Astrocyte (in vitro differentiated cells and primary cell): ENCODE results near the gene PRDM2. TPM values are rescaled to one million over a fixed set of nuclear protein-coding genes. Genes with fewer than 3 reads are reported as not detected.

Experiments used
- DNase-seq: peaks from one replicate; pipeline ENCODE4 v3.0.0-alpha.2; 2010; ENCODE audit warnings: low read depth
- FAIRE-seq: peaks from 2 replicates; lab custom pipeline; 2011; peaks lifted over from hg19 to GRCh38; lab: Jason Lieb, UNC
- H2AFZ ChIP-seq: 2 replicates; pipeline ENCODE4 v1.6.0; 2012; ENCODE audit warnings: low read depth, low read length, inconsistent platforms
- H3K27ac ChIP-seq: 2 replicates; pipeline ENCODE4 v1.5.1; 2011; ENCODE audit warnings: low read depth, low read length, inconsistent platforms
- H3K27me3 ChIP-seq: 2 replicates; pipeline ENCODE4 v1.6.0; 2011; ENCODE audit warnings: low read length, inconsistent platforms; ENCODE audit not compliant: insufficient read depth
- H3K36me3 ChIP-seq: 2 replicates; pipeline ENCODE4 v1.5.1; 2011; ENCODE audit warnings: low read length, inconsistent platforms; ENCODE audit not compliant: insufficient read depth
- H3K4me1 ChIP-seq: 2 replicates; pipeline ENCODE4 v1.5.1; 2011; ENCODE audit warnings: low read length, inconsistent platforms; ENCODE audit not compliant: insufficient read depth
- H3K4me2 ChIP-seq: 2 replicates; pipeline ENCODE4 v1.6.0; 2012; ENCODE audit warnings: low read length, inconsistent platforms
- H3K4me3 ChIP-seq: 2 replicates; pipeline ENCODE4 v1.5.1; 2011; ENCODE audit warnings: low read depth, mild to moderate bottlenecking, low read length, inconsistent platforms; ENCODE audit not compliant: insufficient read depth
- H3K79me2 ChIP-seq: 2 replicates; pipeline ENCODE4 v1.6.0; 2012; ENCODE audit warnings: mild to moderate bottlenecking, low read length, inconsistent platforms; ENCODE audit not compliant: insufficient read depth
- H3K9ac ChIP-seq: 2 replicates; pipeline ENCODE4 v1.6.0; 2012; ENCODE audit warnings: mild to moderate bottlenecking, low read length, inconsistent platforms
- H3K9me3 ChIP-seq: 2 replicates; pipeline ENCODE4 v1.5.1; 2012; ENCODE audit warnings: low read depth, mild to moderate bottlenecking, low read length, inconsistent platforms; ENCODE audit not compliant: insufficient read depth
- H4K20me1 ChIP-seq: 2 replicates; pipeline ENCODE4 v1.6.0; 2012; ENCODE audit warnings: low read length, inconsistent platforms; ENCODE audit not compliant: insufficient read depth
- H3K27ac Mint-ChIP-seq: one replicate; pipeline ENCODE4 v1.8.0; 2021; ENCODE audit warnings: mild to moderate bottlenecking, mixed read lengths; ENCODE audit not compliant: unreplicated experiment
- H3K27me3 Mint-ChIP-seq: one replicate; pipeline ENCODE4 v1.8.0; 2021; ENCODE audit warnings: low read depth, mixed read lengths; ENCODE audit not compliant: unreplicated experiment
- H3K36me3 Mint-ChIP-seq: one replicate; pipeline ENCODE4 v1.8.0; 2021; ENCODE audit warnings: low read depth, mixed read lengths; ENCODE audit not compliant: unreplicated experiment
- H3K4me1 Mint-ChIP-seq: one replicate; pipeline ENCODE4 v1.8.0; 2021; ENCODE audit warnings: low read depth, mixed read lengths; ENCODE audit not compliant: unreplicated experiment
- H3K4me3 Mint-ChIP-seq: one replicate; pipeline ENCODE4 v1.8.0; 2021; ENCODE audit warnings: mild to moderate bottlenecking, moderate library complexity, mixed read lengths; ENCODE audit not compliant: unreplicated experiment
- H3K9me3 Mint-ChIP-seq: one replicate; pipeline ENCODE4 v1.8.0; 2021; ENCODE audit warnings: mild to moderate bottlenecking, mixed read lengths; ENCODE audit not compliant: unreplicated experiment
- CTCF ChIP-seq: IDR thresholded peaks from 2 replicates; pipeline ENCODE4 v1.5.1; 2011; ENCODE audit warnings: low read depth, mild to moderate bottlenecking, inconsistent platforms, low read length, moderate library complexity; ENCODE audit not compliant: insufficient read depth
- EZH2 ChIP-seq: IDR thresholded peaks from 2 replicates; pipeline ENCODE4 v1.6.1; 2012; ENCODE audit warnings: mild to moderate bottlenecking, low read length, inconsistent platforms; ENCODE audit not compliant: insufficient read depth
- total RNA-seq: library from RNA; stranded (reverse); gene quantifications from 2 replicates; pipeline ENCODE4 v1.2.1, GENCODE V29; 2021

The PRDM2 gene
- total RNA-seq, 1 donor from 2014 or later, result 49.0 TPM

- Histone ChIP-seq H3K4me1 (peaks cover 3% of the 10 kb centered on the region), H2AFZ (no peak overlapping the region), H4K20me1 (peaks cover 73% of the 10 kb centered on the region), H3K79me2 (peaks cover 6% of the 10 kb centered on the region), H3K9ac (no peak overlapping the region), H3K36me3 (no peaks in the 10 kb centered on the region), H3K9me3 (no peaks in the 10 kb centered on the region), H3K4me2 (no peak overlapping the region), H3K27ac (no peak overlapping the region), H3K4me3 (no peak overlapping the region), H3K27me3 (no peaks in the 10 kb centered on the region)
- Mint-ChIP-seq H3K27ac (no peak overlapping the region), H3K4me3 (no peak overlapping the region), H3K4me1 (no peaks in the 10 kb centered on the region), H3K9me3 (no peaks in the 10 kb centered on the region), H3K27me3 (no peaks in the 10 kb centered on the region), H3K36me3 (peaks cover 14% of the 10 kb centered on the region)
- DNase-seq, result no peak
- TF ChIP-seq EZH2, result no peak
- TF ChIP-seq CTCF, result no peak
- no peak for FAIRE-seq
Observed at GRCh38 chr1:13799502-13800283, 99.7 kb downstream of the PRDM2 start.

GRCh38 chr1:13801232-13801631 lies 101.2 kb downstream of the PRDM2 start:
- no peak overlapping the region for H3K27ac ChIP-seq
- H3K79me2 ChIP-seq, result no peaks in the 10 kb centered on the region
- FAIRE-seq (no peak), DNase-seq (no peak)
- H4K20me1 ChIP-seq, result peaks cover 65% of the 10 kb centered on the region
- no peak overlapping the region for H3K4me2 ChIP-seq
- peaks cover 3% of the 10 kb centered on the region for H3K4me1 ChIP-seq
- no peaks in the 10 kb centered on the region for H3K9me3 ChIP-seq
- H3K27me3 ChIP-seq, result no peaks in the 10 kb centered on the region
- Mint-ChIP-seq H3K36me3 (peaks cover 7% of the 10 kb centered on the region), H3K4me3 (no peak overlapping the region), H3K4me1 (no peaks in the 10 kb centered on the region), H3K27me3 (no peaks in the 10 kb centered on the region), H3K9me3 (no peaks in the 10 kb centered on the region), H3K27ac (no peak overlapping the region)
- no peaks in the 10 kb centered on the region for H3K36me3 ChIP-seq
- H2AFZ ChIP-seq, result no peak overlapping the region
- no peak for TF ChIP-seq EZH2
- no peak for TF ChIP-seq CTCF
- H3K4me3 ChIP-seq, result no peak overlapping the region
- no peak overlapping the region for H3K9ac ChIP-seq
